H1 (cell line): ENCODE measurements around the gene TMEM54. TPM values are rescaled to one million over a fixed set of nuclear protein-coding genes. Genes with fewer than 3 reads are reported as not detected.
A peak's percentile ranks its signal among the peaks of the same experiment; 100 is the strongest.

Experiments
- CTCF ChIA-PET: fragments of 300-600 bp; sonication (Branson Sonifier 250); formaldehyde crosslinking; loops from one replicate; lab custom pipeline; 2021; ENCODE audit not compliant: partially characterized antibody; lab: Charles Lee
- POLR2A ChIA-PET: fragments of 300-600 bp; sonication (Branson Sonifier 250); formaldehyde crosslinking; loops from one replicate; lab custom pipeline; 2021; ENCODE audit warnings: inconsistent platforms; ENCODE audit not compliant: partially characterized antibody; lab: Charles Lee
- DNase-seq, 2 experiments: peaks; one replicate each; pipeline versions ENCODE4 v3.0.0 to v3.0.0-alpha.2; 2010 to 2022; ENCODE audit warnings: low spot score in 2 of 2, low read depth in 1 of 2, mixed read lengths in 1 of 2
- FAIRE-seq: peaks from 2 replicates; lab custom pipeline; 2011; peaks lifted over from hg19 to GRCh38; lab: Jason Lieb, UNC
- H2AFZ ChIP-seq: 2 replicates; pipeline ENCODE4 v1.8.1; 2012; ENCODE audit warnings: low read length, inconsistent platforms
- H2AK5ac ChIP-seq: 2 replicates; pipeline ENCODE4 v1.6.1; 2013; ENCODE audit warnings: low read depth, low read length
- H2BK120ac ChIP-seq: replicated peaks from 2 replicates; pipeline ENCODE3; 2013; ENCODE audit warnings: low read depth, low read length, inconsistent platforms
- H2BK12ac ChIP-seq: 2 replicates; pipeline ENCODE4 v1.6.1; 2013; ENCODE audit warnings: low read depth, low read length
- H2BK15ac ChIP-seq: 2 replicates; pipeline ENCODE4 v1.6.1; 2013; ENCODE audit warnings: low read length
- H2BK20ac ChIP-seq: 2 replicates; pipeline ENCODE4 v1.6.1; 2013; ENCODE audit warnings: low read length
- H2BK5ac ChIP-seq: 2 replicates; pipeline ENCODE4 v1.6.1; 2013; ENCODE audit warnings: low read depth, low read length
- H3K14ac ChIP-seq: 2 replicates; pipeline ENCODE4 v1.6.1; 2013; ENCODE audit warnings: inconsistent platforms; ENCODE audit not compliant: insufficient read length
- H3K18ac ChIP-seq: 2 replicates; pipeline ENCODE4 v1.6.1; 2013; ENCODE audit warnings: low read length; ENCODE audit errors: extremely low read depth
- H3K23ac ChIP-seq: 2 replicates; pipeline ENCODE4 v1.6.1; 2013; ENCODE audit warnings: inconsistent platforms; ENCODE audit not compliant: insufficient read length
- H3K23me2 ChIP-seq: 2 replicates; pipeline ENCODE4 v1.6.1; 2013; ENCODE audit warnings: low read depth, low read length
- H3K27ac ChIP-seq: 2 replicates; pipeline ENCODE4 v1.6.1; 2011; ENCODE audit warnings: low read depth, low read length, inconsistent platforms
- H3K27me3 ChIP-seq, 4 experiments: replicated peaks in 1 of 4; 1 replicate in 1 of 4; 2 replicates in 3 of 4; pipeline versions ENCODE4 v1.6.1 to v1.8.1; 2011 to 2013; ENCODE audit warnings: low read length in 3 of 4, mild to moderate bottlenecking in 3 of 4, inconsistent platforms in 2 of 4, mixed read lengths in 2 of 4, moderate library complexity in 1 of 4; ENCODE audit not compliant: control insufficient read depth in 3 of 4, insufficient read depth in 3 of 4; ENCODE audit errors: extremely low read depth in 1 of 4
- H3K36me3 ChIP-seq, 4 experiments: 2 replicates each; pipeline versions ENCODE4 v1.6.1 to v1.8.1; 2011 to 2013; ENCODE audit warnings: mild to moderate bottlenecking in 4 of 4, low read length in 3 of 4, moderate library complexity in 2 of 4, control low read depth in 1 of 4, inconsistent platforms in 1 of 4; ENCODE audit not compliant: insufficient read depth in 4 of 4, control insufficient read depth in 2 of 4
- H3K4ac ChIP-seq: replicated peaks from 2 replicates; pipeline ENCODE3; 2013; ENCODE audit warnings: low read length, low read depth, mixed read lengths, inconsistent platforms; ENCODE audit not compliant: insufficient read length
- H3K4me1 ChIP-seq, 4 experiments: replicated peaks in 1 of 4; 1 replicate in 1 of 4; 2 replicates in 3 of 4; pipeline versions ENCODE4 v1.6.1 to v1.8.1; 2011 to 2013; ENCODE audit warnings: low read length in 3 of 4, inconsistent platforms in 2 of 4, mixed read lengths in 1 of 4; ENCODE audit not compliant: insufficient read depth in 4 of 4, control insufficient read depth in 3 of 4
- H3K4me2 ChIP-seq, 2 experiments: 2 replicates each; pipeline versions ENCODE4 v1.6.1 to v1.8.1; 2011 to 2013; ENCODE audit warnings: low read depth in 2 of 2, low read length in 2 of 2, control low read depth in 1 of 2, inconsistent platforms in 1 of 2, mild to moderate bottlenecking in 1 of 2; ENCODE audit not compliant: insufficient read depth in 1 of 2
- H3K4me3 ChIP-seq, 4 experiments: fragments of 200-600, 300-600 bp in 1 of 4; sonication (generic), shearing (Covaris generic), sonication (Bioruptor Twin) in 1 of 4; 2 replicates each; pipeline versions ENCODE4 v1.5.1 to v1.8.1; 2011 to 2016; ENCODE audit warnings: low read length in 4 of 4, low read depth in 3 of 4, control low read depth in 2 of 4, inconsistent platforms in 2 of 4, mild to moderate bottlenecking in 2 of 4, mixed read lengths in 1 of 4, moderate library complexity in 1 of 4; ENCODE audit not compliant: insufficient read depth in 2 of 4; ENCODE audit errors: extremely low read depth in 1 of 4
- H3K56ac ChIP-seq: replicated peaks from 2 replicates; pipeline ENCODE3; 2013; ENCODE audit warnings: low read depth, mild to moderate bottlenecking, mixed read lengths, low read length, inconsistent platforms; ENCODE audit not compliant: insufficient read length
- H3K79me1 ChIP-seq: 2 replicates; pipeline ENCODE4 v1.6.1; 2013; ENCODE audit warnings: low read depth, low read length, control low read depth
- H3K79me2 ChIP-seq, 2 experiments: 2 replicates each; pipeline versions ENCODE4 v1.6.1 to v1.8.1; 2012 to 2013; ENCODE audit warnings: low read length in 2 of 2, mild to moderate bottlenecking in 2 of 2, inconsistent platforms in 1 of 2; ENCODE audit not compliant: insufficient read depth in 2 of 2, control insufficient read depth in 1 of 2
- H3K9ac ChIP-seq, 4 experiments: replicated peaks in 1 of 4; 1 replicate in 1 of 4; 2 replicates in 3 of 4; pipeline versions ENCODE4 v1.6.1 to v1.8.1; 2011 to 2013; ENCODE audit warnings: low read depth in 3 of 4, low read length in 3 of 4, control low read depth in 2 of 4, mild to moderate bottlenecking in 2 of 4, moderate library complexity in 2 of 4, inconsistent platforms in 1 of 4; ENCODE audit errors: extremely low read depth in 1 of 4
- H3K9me3 ChIP-seq, 2 experiments: 2 replicates each; pipeline versions ENCODE4 v1.6.1 to v1.8.1; 2012 to 2013; ENCODE audit warnings: mild to moderate bottlenecking in 2 of 2, moderate library complexity in 2 of 2, control low read depth in 1 of 2, inconsistent platforms in 1 of 2, low read depth in 1 of 2, low read length in 1 of 2, mixed read lengths in 1 of 2; ENCODE audit not compliant: insufficient read depth in 2 of 2
- H4K20me1 ChIP-seq, 2 experiments: replicated peaks in 1 of 2; 2 replicates each; pipeline versions ENCODE3 to v1.8.1; 2011 to 2013; ENCODE audit warnings: inconsistent platforms in 2 of 2, low read length in 2 of 2, mild to moderate bottlenecking in 1 of 2; ENCODE audit not compliant: insufficient read depth in 2 of 2, control insufficient read depth in 1 of 2
- H4K5ac ChIP-seq: 2 replicates; pipeline ENCODE4 v1.6.1; 2013; ENCODE audit warnings: low read length, low read depth, mixed read lengths, inconsistent platforms; ENCODE audit not compliant: insufficient read length
- H4K8ac ChIP-seq: 2 replicates; pipeline ENCODE4 v1.8.0; 2013; ENCODE audit warnings: mild to moderate bottlenecking, moderate library complexity, low read length, inconsistent platforms; ENCODE audit not compliant: insufficient read depth; ENCODE audit errors: extremely low read depth
- H4K91ac ChIP-seq: replicated peaks from 2 replicates; pipeline ENCODE3; 2013; ENCODE audit warnings: low read length, mixed read lengths, inconsistent platforms; ENCODE audit not compliant: insufficient read length
- CHD1 ChIP-seq: IDR thresholded peaks from 2 replicates; pipeline ENCODE4 v1.6.1; 2012; ENCODE audit warnings: low read depth, low read length, improper control_type of control experiment
- GABPA ChIP-seq: IDR thresholded peaks from 2 replicates; pipeline ENCODE4 v1.6.1; 2011; ENCODE audit warnings: mild to moderate bottlenecking, low read length, moderate library complexity, borderline replicate concordance; ENCODE audit not compliant: insufficient read depth
- RFX5 ChIP-seq: IDR thresholded peaks from 2 replicates; pipeline ENCODE4 v1.6.1; 2011; ENCODE audit warnings: low read depth, low read length, improper control_type of control experiment, borderline replicate concordance
- TAF7 ChIP-seq: optimal IDR thresholded peaks from 2 replicates; pipeline ENCODE3; 2011; ENCODE audit warnings: low read depth, mild to moderate bottlenecking, inconsistent platforms, low read length, moderate library complexity, borderline replicate concordance
- TCF12 ChIP-seq: IDR thresholded peaks from 2 replicates; pipeline ENCODE4 v1.6.1; 2011; ENCODE audit warnings: low read depth, mild to moderate bottlenecking, low read length
- WGBS, 2 experiments: shearing (Covaris generic) in 1 of 2; methylation state at CpG; one replicate each; pipeline versions ENCODE4 v1.1.6 to v1.1.7; 2013 to 2015; ENCODE audit warnings: low lambda C conversion rate in 2 of 2, mixed read lengths in 2 of 2, inconsistent platforms in 1 of 2, low coverage in 1 of 2, missing lambda C conversion rate in 1 of 2; ENCODE audit not compliant: insufficient replicate concordance in 2 of 2, insufficient coverage in 1 of 2, insufficient read length in 1 of 2; ENCODE audit errors: extremely low coverage in 1 of 2, missing lambda C conversion rate in 1 of 2; 5-methylcytosine and 5-hydroxymethylcytosine counted together
- polyA plus RNA-seq, 7 experiments: library from polyadenylated mRNA; depleted of rRNA in 3 of 7; stranded (reverse) in 5 of 7; unstranded in 2 of 7; fragments of >200 nt in 5 of 7; fragments of 200-250 nt in 2 of 7; gene quantifications; 1 replicate in 5 of 7; 2 replicates in 1 of 7; 4 replicates in 1 of 7; pipeline versions ENCODE4 v1.2.1 to v1.2.3, GENCODE V29; 2011 to 2013; ENCODE audit warnings: missing spikeins in 2 of 7, mixed read lengths in 2 of 7
- total RNA-seq: library from RNA; stranded (reverse); fragmentation: NEBNext Ultra II Directional; extraction: Animal tissue kit (Norgen Biotek cat#: 25700); gene quantifications from 2 replicates; pipeline ENCODE4 v1.2.1, GENCODE V29; 2021

Gene TMEM54
- total and polyA plus RNA-seq, 2 of the 8 experiments (the other 6 are each of a cell fraction or from before 2014, with no cell fraction given) = 9.5 to 58.7 TPM

DNA sequence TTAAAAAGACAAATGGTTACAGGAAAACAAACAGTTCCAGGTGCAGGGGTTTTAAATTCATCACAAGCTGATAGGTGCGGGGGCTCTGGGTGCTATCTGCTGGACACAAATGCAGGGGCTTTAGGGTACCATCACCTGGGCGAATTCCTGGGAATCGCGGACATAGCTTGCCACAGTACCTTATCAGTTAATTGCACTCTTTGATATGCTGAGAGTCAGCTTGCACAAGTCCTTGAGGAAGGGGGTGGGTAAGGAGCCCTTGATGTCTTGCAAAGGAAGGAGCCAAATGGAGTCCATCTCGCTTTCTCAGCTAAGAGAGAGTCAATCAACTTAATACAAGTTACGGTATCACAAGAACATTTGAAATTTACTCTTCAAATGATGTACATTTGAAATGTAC is 25.4 kb upstream of the TMEM54 start:
- Histone ChIP-seq H2BK120ac (no peak overlapping the region), H3K4ac (no peak overlapping the region), H3K9ac (no peak overlapping the region), H4K5ac (no peak overlapping the region), H3K23me2 (peaks cover 11% of the 10 kb centered on the region; the same call in 1 of the 2 replicates), H3K56ac (no peak overlapping the region), H4K91ac (no peak overlapping the region), H3K36me3 (no peaks in the 10 kb centered on the region), H3K4me2 (peak overlapping the region; percentile 47 to 92; a peak in 3 of 4 replicates), H2BK15ac (no peak overlapping the region), H3K4me1 (peaks cover 0 to 4% (median 2%) of the 10 kb centered on the region in 4 experiments; a peak in 5 of 7 replicates), H2AK5ac (no peak overlapping the region), H3K27me3 (peaks cover 12 to 52% (median 49%) of the 10 kb centered on the region in 4 experiments), H3K14ac (no peak overlapping the region), H3K79me1 (no peaks in the 10 kb centered on the region), H3K23ac (no peak overlapping the region), H4K20me1 (no peaks in the 10 kb centered on the region), H3K79me2 (no peaks in the 10 kb centered on the region), H3K4me3 (peak overlapping the region in 2 of 4 experiments; percentile 51 to 56; a peak in 5 of 8 replicates), H3K18ac (no peak overlapping the region), H2BK20ac (no peak overlapping the region), H3K27ac (no peak overlapping the region), H3K9me3 (no peaks in the 10 kb centered on the region), H2BK12ac (no peak overlapping the region), H2AFZ (no peak overlapping the region), H2BK5ac (no peak overlapping the region), H4K8ac (no peak overlapping the region)
- 43% methylated on average over 6 of the region's 6 CpGs; no CpG with 5 or more reads in 1 of the 2 experiments for WGBS, 2 experiments
- peak; percentile 32 for FAIRE-seq
- TF ChIP-seq RFX5 (no peak), TCF12 (no peak), GABPA (no peak), TAF7 (no peak), CHD1 (no peak)
- ChIA-PET CTCF (interaction anchor here (0.8 to 2.6 kb wide), 5 partner anchors 14 to 101 kb away, joined by 3 to 11 read pairs (median 7); no protein-coding TSS in a partner anchor), POLR2A (interaction anchor here (0.7 to 0.9 kb wide), 3 partner anchors 9 to 32 kb away, joined by 3 read pairs; no protein-coding TSS in a partner anchor)
- no peak for DNase-seq
